ENCODE measurements around the gene C12orf76.
A peak's percentile ranks its signal among the peaks of the same experiment; 100 is the strongest.
"Not testable (repeated sequence)": the region's sequence is repeated elsewhere in the genome, so short reads cannot be mapped to it uniquely, and the experiment has no call there.

C12orf76 gene

DNA sequence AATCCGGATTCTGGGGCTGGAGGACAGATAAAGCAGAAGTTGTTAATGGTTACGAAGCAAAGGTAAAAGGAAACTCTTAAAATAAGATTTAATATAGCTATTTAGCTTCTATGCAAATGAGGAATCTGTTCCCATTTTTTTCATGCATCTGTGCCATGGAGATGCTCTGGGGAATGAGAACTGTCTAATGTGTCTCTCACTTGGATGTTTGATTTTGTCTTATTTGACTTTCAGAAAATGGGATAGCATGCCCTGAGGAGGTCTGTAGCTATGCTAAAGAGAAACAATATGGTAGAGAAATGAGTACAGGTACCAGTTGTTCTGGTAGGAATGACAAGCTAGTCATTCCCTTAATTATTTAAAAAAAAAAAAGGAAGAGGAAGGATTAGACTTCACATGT, 24.3 kb downstream of the C12orf76 start:
- no peak overlapping the region for H3K27ac ChIP-seq
- TF ChIP-seq ZFX (IDR thresholded peaks at IDR 0.05) (no peak), CTCF (conservative IDR thresholded peaks at IDR 0.05) (no peak)

- no peak for TF ChIP-seq CTCF (conservative IDR thresholded peaks at IDR 0.05)
- TF ChIP-seq ZFX (IDR thresholded peaks at IDR 0.05): no peak
- peak overlapping the region; percentile 20; the same call in 1 of the 2 replicates for H3K27ac ChIP-seq
These were observed 25.0 kb downstream of the C12orf76 start for GRCh38 chr12:110023059-110023980.

DNA sequence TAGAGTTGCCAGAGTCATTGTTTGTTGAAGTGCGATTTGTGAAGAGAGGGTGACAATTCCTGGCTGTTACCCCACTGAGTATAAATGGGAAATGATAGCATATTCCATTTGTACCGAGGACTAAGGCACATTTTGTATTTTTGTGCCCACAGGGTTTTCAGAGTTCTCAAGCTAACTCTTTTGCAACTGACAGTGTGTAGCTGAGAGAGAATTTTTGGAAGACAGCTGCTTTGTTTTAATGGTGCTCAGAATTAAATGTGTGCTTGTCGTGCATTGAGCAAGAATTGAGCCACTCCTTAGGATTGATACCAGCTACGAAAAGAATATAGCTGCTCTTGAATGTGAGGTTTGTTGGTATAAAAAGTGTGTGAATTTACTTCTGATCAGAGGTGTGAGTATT, 27.4 kb downstream of the C12orf76 start:
- H3K27ac ChIP-seq: no peak overlapping the region
- no peak for TF ChIP-seq CTCF (conservative IDR thresholded peaks at IDR 0.05)
- TF ChIP-seq ZFX (IDR thresholded peaks at IDR 0.05): no peak

GRCh38 chr12:110015132-110015531, 33.2 kb downstream of the C12orf76 start:
- TF ChIP-seq ZFX (IDR thresholded peaks at IDR 0.05): no peak
- no peak for TF ChIP-seq CTCF (conservative IDR thresholded peaks at IDR 0.05)
- no peak overlapping the region for H3K27ac ChIP-seq

GRCh38 chr12:110012659-110013058, 35.7 kb downstream of the C12orf76 start:
- no peak overlapping the region for H3K27ac ChIP-seq
- no peak for TF ChIP-seq CTCF (conservative IDR thresholded peaks at IDR 0.05)
- no peak for TF ChIP-seq ZFX (IDR thresholded peaks at IDR 0.05)

DNA sequence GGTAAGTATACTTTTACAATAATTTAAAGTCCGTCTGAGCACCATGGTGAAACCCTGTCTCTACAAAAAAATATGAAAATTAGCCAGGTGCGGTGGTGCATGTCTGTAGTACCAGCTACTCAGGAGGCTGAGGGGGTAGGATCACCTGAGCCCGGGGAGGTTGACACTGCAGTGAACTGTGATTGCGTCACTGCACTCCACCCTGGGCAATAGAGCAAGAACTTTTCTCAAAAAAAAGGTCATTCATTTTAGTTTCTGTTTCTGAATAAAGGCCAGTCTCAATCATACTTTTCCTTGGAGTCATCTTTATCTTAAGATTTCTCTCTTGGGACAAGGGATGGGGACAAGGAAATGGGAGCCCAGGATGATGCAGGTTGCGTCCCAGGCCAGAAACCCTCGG, 36.2 kb downstream of the C12orf76 start:
- H3K27ac ChIP-seq: no peak overlapping the region
- no peak for TF ChIP-seq CTCF (conservative IDR thresholded peaks at IDR 0.05)
- no peak for TF ChIP-seq ZFX (IDR thresholded peaks at IDR 0.05)

- H3K27ac ChIP-seq: no peak overlapping the region
- TF ChIP-seq CTCF (conservative IDR thresholded peaks at IDR 0.05): no peak
- no peak for TF ChIP-seq ZFX (IDR thresholded peaks at IDR 0.05)
These were observed 37.2 kb downstream of the C12orf76 start for GRCh38 chr12:110010853-110011723.

- not testable (repeated sequence) for H3K27ac ChIP-seq
These were observed 39.5 kb downstream of the C12orf76 start for GRCh38 chr12:110008681-110009398.
